Ramos (cell line): ENCODE data around the gene BMPER.

ENCODE experiments used
- in situ Hi-C: fragments of 300-500 bp; cut with MboI; formaldehyde crosslinking; loops from one replicate; pipeline ENCODE4 v1.14.3; 2022; ENCODE audit warnings: low sequenced_read_pairs; ENCODE audit not compliant: unreplicated experiment

The BMPER gene

GRCh38 chr7:33887266-33887975 lies 17.9 kb upstream of the BMPER start:
- in situ Hi-C loops, result no loop called here

- in situ Hi-C loops, result no loop called here
These were observed 17.2 kb upstream of the BMPER start for GRCh38 chr7:33888166-33888565.

GRCh38 chr7:33892945-33893344 lies 12.4 kb upstream of the BMPER start:
- in situ Hi-C loops, result no loop called here

- in situ Hi-C loops, result no loop called here
These were observed 12.0 kb upstream of the BMPER start for GRCh38 chr7:33893377-33893776.

- in situ Hi-C loops, result no loop called here
These were observed 10.1 kb upstream of the BMPER start for GRCh38 chr7:33895025-33895804.

- in situ Hi-C loops, result loop anchor here (25.0 kb wide), 1 partner anchor 713 kb away; no protein-coding TSS in a partner anchor
These were observed 4.8 kb upstream of the BMPER start for GRCh38 chr7:33900501-33900900.

- in situ Hi-C loops, result loop anchor here (25.0 kb wide), 1 partner anchor 714 kb away; no protein-coding TSS in a partner anchor
These were observed 4.1 kb upstream of the BMPER start for GRCh38 chr7:33901199-33901598.

GRCh38 chr7:33901847-33902246 lies 3.5 kb upstream of the BMPER start:
- in situ Hi-C loops, result loop anchor here (25.0 kb wide), 1 partner anchor 715 kb away; no protein-coding TSS in a partner anchor

GRCh38 chr7:33902746-33903145 lies 2.6 kb upstream of the BMPER start:
- in situ Hi-C loops, result loop anchor here (25.0 kb wide), 1 partner anchor 715 kb away; no protein-coding TSS in a partner anchor

GRCh38 chr7:33903791-33904680 lies 1.3 kb upstream of the BMPER start:
- in situ Hi-C loops, result loop anchor here (25.0 kb wide), 1 partner anchor 717 kb away; no protein-coding TSS in a partner anchor

GRCh38 chr7:33904681-33905388 lies 504 bp upstream of the BMPER start:
- in situ Hi-C loops, result loop anchor here (25.0 kb wide), 1 partner anchor 718 kb away; no protein-coding TSS in a partner anchor

GRCh38 chr7:33906697-33907096 lies 1.4 kb downstream of the BMPER start:
- in situ Hi-C loops, result loop anchor here (25.0 kb wide), 1 partner anchor 719 kb away; no protein-coding TSS in a partner anchor

GRCh38 chr7:33907625-33908024 lies 2.3 kb downstream of the BMPER start:
- in situ Hi-C loops, result loop anchor here (25.0 kb wide), 1 partner anchor 720 kb away; no protein-coding TSS in a partner anchor

- in situ Hi-C loops, result loop anchor here (25.0 kb wide), 1 partner anchor 722 kb away; no protein-coding TSS in a partner anchor
These were observed 4.0 kb downstream of the BMPER start for GRCh38 chr7:33909318-33909717.

GRCh38 chr7:33909755-33910154 lies 4.4 kb downstream of the BMPER start:
- in situ Hi-C loops, result loop anchor here (25.0 kb wide), 1 partner anchor 722 kb away; no protein-coding TSS in a partner anchor

- in situ Hi-C loops, result loop anchor here (25.0 kb wide), 1 partner anchor 723 kb away; no protein-coding TSS in a partner anchor
These were observed 5.4 kb downstream of the BMPER start for GRCh38 chr7:33910756-33911155.

GRCh38 chr7:33916357-33917081 lies 11.2 kb downstream of the BMPER start:
- in situ Hi-C loops, result loop anchor here (25.0 kb wide), 1 partner anchor 729 kb away; no protein-coding TSS in a partner anchor

- in situ Hi-C loops, result loop anchor here (25.0 kb wide), 1 partner anchor 730 kb away; no protein-coding TSS in a partner anchor
These were observed 12.3 kb downstream of the BMPER start for GRCh38 chr7:33917661-33918060.
